H1 (cell line): ENCODE measurements around the gene ENKUR. TPM values are rescaled to one million over a fixed set of nuclear protein-coding genes. Genes with fewer than 3 reads are reported as not detected.

Experiments used
- CTCF ChIA-PET: fragments of 300-600 bp; sonication (Branson Sonifier 250); formaldehyde crosslinking; loops from one replicate; lab custom pipeline; 2021; ENCODE audit not compliant: partially characterized antibody; lab: Charles Lee
- POLR2A ChIA-PET: fragments of 300-600 bp; sonication (Branson Sonifier 250); formaldehyde crosslinking; loops from one replicate; lab custom pipeline; 2021; ENCODE audit warnings: inconsistent platforms; ENCODE audit not compliant: partially characterized antibody; lab: Charles Lee
- DNase-seq, 2 experiments: peaks; one replicate each; pipeline versions ENCODE4 v3.0.0 to v3.0.0-alpha.2; 2010 to 2022; ENCODE audit warnings: low spot score in 2 of 2, low read depth in 1 of 2, mixed read lengths in 1 of 2
- FAIRE-seq: peaks from 2 replicates; lab custom pipeline; 2011; peaks lifted over from hg19 to GRCh38; lab: Jason Lieb, UNC
- H2AFZ ChIP-seq: 2 replicates; pipeline ENCODE4 v1.8.1; 2012; ENCODE audit warnings: low read length, inconsistent platforms
- H2AK5ac ChIP-seq: 2 replicates; pipeline ENCODE4 v1.6.1; 2013; ENCODE audit warnings: low read depth, low read length
- H2BK120ac ChIP-seq: replicated peaks from 2 replicates; pipeline ENCODE3; 2013; ENCODE audit warnings: low read depth, low read length, inconsistent platforms
- H2BK12ac ChIP-seq: 2 replicates; pipeline ENCODE4 v1.6.1; 2013; ENCODE audit warnings: low read depth, low read length
- H2BK15ac ChIP-seq: 2 replicates; pipeline ENCODE4 v1.6.1; 2013; ENCODE audit warnings: low read length
- H2BK20ac ChIP-seq: 2 replicates; pipeline ENCODE4 v1.6.1; 2013; ENCODE audit warnings: low read length
- H2BK5ac ChIP-seq: 2 replicates; pipeline ENCODE4 v1.6.1; 2013; ENCODE audit warnings: low read depth, low read length
- H3K14ac ChIP-seq: 2 replicates; pipeline ENCODE4 v1.6.1; 2013; ENCODE audit warnings: inconsistent platforms; ENCODE audit not compliant: insufficient read length
- H3K18ac ChIP-seq: 2 replicates; pipeline ENCODE4 v1.6.1; 2013; ENCODE audit warnings: low read length; ENCODE audit errors: extremely low read depth
- H3K23ac ChIP-seq: 2 replicates; pipeline ENCODE4 v1.6.1; 2013; ENCODE audit warnings: inconsistent platforms; ENCODE audit not compliant: insufficient read length
- H3K23me2 ChIP-seq: 2 replicates; pipeline ENCODE4 v1.6.1; 2013; ENCODE audit warnings: low read depth, low read length
- H3K27ac ChIP-seq: 2 replicates; pipeline ENCODE4 v1.6.1; 2011; ENCODE audit warnings: low read depth, low read length, inconsistent platforms
- H3K27me3 ChIP-seq, 4 experiments: replicated peaks in 1 of 4; 1 replicate in 1 of 4; 2 replicates in 3 of 4; pipeline versions ENCODE4 v1.6.1 to v1.8.1; 2011 to 2013; ENCODE audit warnings: low read length in 3 of 4, mild to moderate bottlenecking in 3 of 4, inconsistent platforms in 2 of 4, mixed read lengths in 2 of 4, moderate library complexity in 1 of 4; ENCODE audit not compliant: control insufficient read depth in 3 of 4, insufficient read depth in 3 of 4; ENCODE audit errors: extremely low read depth in 1 of 4
- H3K36me3 ChIP-seq, 4 experiments: 2 replicates each; pipeline versions ENCODE4 v1.6.1 to v1.8.1; 2011 to 2013; ENCODE audit warnings: mild to moderate bottlenecking in 4 of 4, low read length in 3 of 4, moderate library complexity in 2 of 4, control low read depth in 1 of 4, inconsistent platforms in 1 of 4; ENCODE audit not compliant: insufficient read depth in 4 of 4, control insufficient read depth in 2 of 4
- H3K4ac ChIP-seq: replicated peaks from 2 replicates; pipeline ENCODE3; 2013; ENCODE audit warnings: low read length, low read depth, mixed read lengths, inconsistent platforms; ENCODE audit not compliant: insufficient read length
- H3K4me1 ChIP-seq, 4 experiments: replicated peaks in 1 of 4; 1 replicate in 1 of 4; 2 replicates in 3 of 4; pipeline versions ENCODE4 v1.6.1 to v1.8.1; 2011 to 2013; ENCODE audit warnings: low read length in 3 of 4, inconsistent platforms in 2 of 4, mixed read lengths in 1 of 4; ENCODE audit not compliant: insufficient read depth in 4 of 4, control insufficient read depth in 3 of 4
- H3K4me2 ChIP-seq, 2 experiments: 2 replicates each; pipeline versions ENCODE4 v1.6.1 to v1.8.1; 2011 to 2013; ENCODE audit warnings: low read depth in 2 of 2, low read length in 2 of 2, control low read depth in 1 of 2, inconsistent platforms in 1 of 2, mild to moderate bottlenecking in 1 of 2; ENCODE audit not compliant: insufficient read depth in 1 of 2
- H3K4me3 ChIP-seq, 4 experiments: fragments of 200-600, 300-600 bp in 1 of 4; sonication (generic), shearing (Covaris generic), sonication (Bioruptor Twin) in 1 of 4; 2 replicates each; pipeline versions ENCODE4 v1.5.1 to v1.8.1; 2011 to 2016; ENCODE audit warnings: low read length in 4 of 4, low read depth in 3 of 4, control low read depth in 2 of 4, inconsistent platforms in 2 of 4, mild to moderate bottlenecking in 2 of 4, mixed read lengths in 1 of 4, moderate library complexity in 1 of 4; ENCODE audit not compliant: insufficient read depth in 2 of 4; ENCODE audit errors: extremely low read depth in 1 of 4
- H3K56ac ChIP-seq: replicated peaks from 2 replicates; pipeline ENCODE3; 2013; ENCODE audit warnings: low read depth, mild to moderate bottlenecking, mixed read lengths, low read length, inconsistent platforms; ENCODE audit not compliant: insufficient read length
- H3K79me1 ChIP-seq: 2 replicates; pipeline ENCODE4 v1.6.1; 2013; ENCODE audit warnings: low read depth, low read length, control low read depth
- H3K79me2 ChIP-seq, 2 experiments: 2 replicates each; pipeline versions ENCODE4 v1.6.1 to v1.8.1; 2012 to 2013; ENCODE audit warnings: low read length in 2 of 2, mild to moderate bottlenecking in 2 of 2, inconsistent platforms in 1 of 2; ENCODE audit not compliant: insufficient read depth in 2 of 2, control insufficient read depth in 1 of 2
- H3K9ac ChIP-seq, 4 experiments: replicated peaks in 1 of 4; 1 replicate in 1 of 4; 2 replicates in 3 of 4; pipeline versions ENCODE4 v1.6.1 to v1.8.1; 2011 to 2013; ENCODE audit warnings: low read depth in 3 of 4, low read length in 3 of 4, control low read depth in 2 of 4, mild to moderate bottlenecking in 2 of 4, moderate library complexity in 2 of 4, inconsistent platforms in 1 of 4; ENCODE audit errors: extremely low read depth in 1 of 4
- H3K9me3 ChIP-seq, 2 experiments: 2 replicates each; pipeline versions ENCODE4 v1.6.1 to v1.8.1; 2012 to 2013; ENCODE audit warnings: mild to moderate bottlenecking in 2 of 2, moderate library complexity in 2 of 2, control low read depth in 1 of 2, inconsistent platforms in 1 of 2, low read depth in 1 of 2, low read length in 1 of 2, mixed read lengths in 1 of 2; ENCODE audit not compliant: insufficient read depth in 2 of 2
- H4K20me1 ChIP-seq, 2 experiments: replicated peaks in 1 of 2; 2 replicates each; pipeline versions ENCODE3 to v1.8.1; 2011 to 2013; ENCODE audit warnings: inconsistent platforms in 2 of 2, low read length in 2 of 2, mild to moderate bottlenecking in 1 of 2; ENCODE audit not compliant: insufficient read depth in 2 of 2, control insufficient read depth in 1 of 2
- H4K5ac ChIP-seq: 2 replicates; pipeline ENCODE4 v1.6.1; 2013; ENCODE audit warnings: low read length, low read depth, mixed read lengths, inconsistent platforms; ENCODE audit not compliant: insufficient read length
- H4K8ac ChIP-seq: 2 replicates; pipeline ENCODE4 v1.8.0; 2013; ENCODE audit warnings: mild to moderate bottlenecking, moderate library complexity, low read length, inconsistent platforms; ENCODE audit not compliant: insufficient read depth; ENCODE audit errors: extremely low read depth
- H4K91ac ChIP-seq: replicated peaks from 2 replicates; pipeline ENCODE3; 2013; ENCODE audit warnings: low read length, mixed read lengths, inconsistent platforms; ENCODE audit not compliant: insufficient read length
- BACH1 ChIP-seq: IDR thresholded peaks from 2 replicates; pipeline ENCODE4 v1.6.1; 2012; ENCODE audit warnings: low read length, improper control_type of control experiment
- CREB1 ChIP-seq: IDR thresholded peaks from 2 replicates; pipeline ENCODE4 v1.6.1; 2012; ENCODE audit warnings: inconsistent platforms
- JUND ChIP-seq: IDR thresholded peaks from 2 replicates; pipeline ENCODE4 v1.6.1; 2011; ENCODE audit warnings: mild to moderate bottlenecking, improper control_type of control experiment, low read length
- KDM1A ChIP-seq: fragments of 200-600, 300-600 bp; sonication (generic); IDR thresholded peaks from 2 replicates; pipeline ENCODE4 v1.7.1; 2016; ENCODE audit warnings: mild to moderate bottlenecking, low read length, borderline replicate concordance
- KDM4A ChIP-seq: IDR thresholded peaks from one replicate; pipeline ENCODE4 v1.7.1; 2012; ENCODE audit warnings: low read depth, mild to moderate bottlenecking, moderate library complexity, low read length, inconsistent platforms; ENCODE audit not compliant: severe bottlenecking
- KDM5A ChIP-seq: fragments of 200-600 bp; IDR thresholded peaks from 2 replicates; pipeline ENCODE4 v1.7.1; 2012; ENCODE audit warnings: mild to moderate bottlenecking, low read length, inconsistent platforms, mixed read lengths
- PHF8 ChIP-seq: fragments of 200-600 bp; sonication (generic); conservative IDR thresholded peaks from 2 replicates; pipeline ENCODE4 v1.7.1; 2012; ENCODE audit warnings: low read depth, mild to moderate bottlenecking, inconsistent platforms, low read length, moderate library complexity
- SIRT6 ChIP-seq: IDR thresholded peaks from one replicate; pipeline ENCODE4 v1.7.1; 2012; ENCODE audit warnings: low read length, inconsistent platforms
- SP2 ChIP-seq: IDR thresholded peaks from 2 replicates; pipeline ENCODE4 v1.6.1; 2012; ENCODE audit warnings: mild to moderate bottlenecking, low read length, inconsistent platforms
- TAF1 ChIP-seq: IDR thresholded peaks from 2 replicates; pipeline ENCODE4 v1.6.1; 2011; ENCODE audit warnings: mild to moderate bottlenecking, low read depth, low read length
- TEAD4 ChIP-seq: IDR thresholded peaks from 2 replicates; pipeline ENCODE4 v1.6.1; 2012; ENCODE audit warnings: low read depth, low read length, inconsistent platforms, mixed read lengths
- USF2 ChIP-seq: IDR thresholded peaks from 2 replicates; pipeline ENCODE4 v1.6.1; 2011; ENCODE audit warnings: low read length, improper control_type of control experiment
- ZNF274 ChIP-seq: IDR thresholded peaks from 2 replicates; pipeline ENCODE4 v1.7.0; 2012; ENCODE audit warnings: low read length, borderline replicate concordance; ENCODE audit errors: extremely low read depth
- WGBS, 2 experiments: shearing (Covaris generic) in 1 of 2; methylation state at CpG; one replicate each; pipeline versions ENCODE4 v1.1.6 to v1.1.7; 2013 to 2015; ENCODE audit warnings: low lambda C conversion rate in 2 of 2, mixed read lengths in 2 of 2, inconsistent platforms in 1 of 2, low coverage in 1 of 2, missing lambda C conversion rate in 1 of 2; ENCODE audit not compliant: insufficient replicate concordance in 2 of 2, insufficient coverage in 1 of 2, insufficient read length in 1 of 2; ENCODE audit errors: extremely low coverage in 1 of 2, missing lambda C conversion rate in 1 of 2; 5-methylcytosine and 5-hydroxymethylcytosine counted together
- polyA plus RNA-seq, 7 experiments: library from polyadenylated mRNA; depleted of rRNA in 3 of 7; stranded (reverse) in 5 of 7; unstranded in 2 of 7; fragments of >200 nt in 5 of 7; fragments of 200-250 nt in 2 of 7; gene quantifications; 1 replicate in 5 of 7; 2 replicates in 1 of 7; 4 replicates in 1 of 7; pipeline versions ENCODE4 v1.2.1 to v1.2.3, GENCODE V29; 2011 to 2013; ENCODE audit warnings: missing spikeins in 2 of 7, mixed read lengths in 2 of 7
- total RNA-seq: library from RNA; stranded (reverse); fragmentation: NEBNext Ultra II Directional; extraction: Animal tissue kit (Norgen Biotek cat#: 25700); gene quantifications from 2 replicates; pipeline ENCODE4 v1.2.1, GENCODE V29; 2021

Gene ENKUR
- total and polyA plus RNA-seq, 2 of the 8 experiments (the other 6 are each of a cell fraction or from before 2014, with no cell fraction given): not detected

GRCh38 chr10:24988831-24989640 lies 26.9 kb downstream of the ENKUR start:
- H2AFZ ChIP-seq: no peak overlapping the region
- H4K8ac ChIP-seq: no peak overlapping the region
- H2BK5ac ChIP-seq: no peak overlapping the region
- H2BK12ac ChIP-seq: no peak overlapping the region
- H4K5ac ChIP-seq: no peak overlapping the region
- H3K23ac ChIP-seq: no peak overlapping the region
- no peak overlapping the region for H2BK20ac ChIP-seq
- H4K91ac ChIP-seq: no peak overlapping the region
- H3K27me3 ChIP-seq: no peaks in the 10 kb centered on the region
- no peak overlapping the region for H3K18ac ChIP-seq
- no peak overlapping the region for H2BK15ac ChIP-seq
- no peaks in the 10 kb centered on the region for H3K9me3 ChIP-seq
- WGBS, 2 experiments: 89% methylated on average over 12 of the region's 12 CpGs; no CpG with 5 or more reads in 1 of the 2 experiments
- H3K9ac ChIP-seq: no peak overlapping the region; a peak in 1 of 7 replicates
- no peak overlapping the region for H3K4ac ChIP-seq
- H3K36me3 ChIP-seq: no peaks in the 10 kb centered on the region
- H3K23me2 ChIP-seq: no peaks in the 10 kb centered on the region
- no peaks in the 10 kb centered on the region for H4K20me1 ChIP-seq
- H3K79me2 ChIP-seq: no peaks in the 10 kb centered on the region
- ChIA-PET POLR2A (no interaction called here), CTCF (no interaction called here)
- no peak overlapping the region for H2BK120ac ChIP-seq
- no peaks in the 10 kb centered on the region for H3K4me1 ChIP-seq
- no peak overlapping the region for H3K27ac ChIP-seq
- H3K4me3 ChIP-seq: no peak overlapping the region
- no peak for FAIRE-seq
- H3K14ac ChIP-seq: no peak overlapping the region
- H3K56ac ChIP-seq: no peak overlapping the region
- no peaks in the 10 kb centered on the region for H3K79me1 ChIP-seq
- no peak overlapping the region for H3K4me2 ChIP-seq
- no peak overlapping the region for H2AK5ac ChIP-seq
- DNase-seq: no peak
- TF ChIP-seq CREB1: no peak
- TF ChIP-seq USF2: no peak
- TF ChIP-seq PHF8: no peak
- no peak for TF ChIP-seq JUND
- no peak for TF ChIP-seq ZNF274
- no peak for TF ChIP-seq SIRT6
- TF ChIP-seq BACH1: no peak
- TF ChIP-seq TEAD4: no peak
- TF ChIP-seq KDM5A: no peak
- no peak for TF ChIP-seq SP2
- TF ChIP-seq KDM1A: no peak
- no peak for TF ChIP-seq TAF1
- no peak for TF ChIP-seq KDM4A
